Heart right ventricle (tissue), 16 donors: Measurements from ENCODE around the gene ABI3. TPM values are rescaled to one million over a fixed set of nuclear protein-coding genes. Genes with fewer than 3 reads are reported as not detected.

ENCODE experiments used
- ATAC-seq, 8 donors: fragments of 200-7000 bp; cut with Tn5 transposase; one replicate each; pipeline ENCODE4 v1.9.1; 2020; ENCODE audit warnings: mild to moderate bottlenecking in 8 of 8, moderate library complexity in 8 of 8, moderate number of reproducible peaks in 1 of 8
- DNase-seq, 2 donors: peaks; one replicate each; pipeline ENCODE4 v3.0.0-alpha.2; 2020
- H3K27ac ChIP-seq, 10 donors: fragments of 200-600 bp; sonication (generic) in 2 of 10; one replicate each; pipeline versions ENCODE4 v1.5.0 to v1.8.0; 2020 to 2022; ENCODE audit warnings: mild to moderate bottlenecking in 3 of 10
- H3K27me3 ChIP-seq, 7 donors: fragments of 200-600 bp; one replicate each; pipeline ENCODE4 v1.8.0; 2021 to 2022; ENCODE audit warnings: mild to moderate bottlenecking in 2 of 7
- H3K36me3 ChIP-seq, 9 donors: fragments of 200-600 bp; sonication (generic) in 1 of 9; one replicate each; pipeline versions ENCODE4 v1.5.0 to v1.8.0; 2020 to 2022; ENCODE audit warnings: mild to moderate bottlenecking in 2 of 9
- H3K4me1 ChIP-seq, 9 donors: fragments of 200-600 bp; sonication (generic) in 1 of 9; one replicate each; pipeline versions ENCODE4 v1.5.0 to v1.8.0; 2020 to 2022; ENCODE audit warnings: mild to moderate bottlenecking in 4 of 9
- H3K4me3 ChIP-seq, 10 donors: fragments of 200-600 bp; sonication (generic) in 2 of 10; one replicate each; pipeline versions ENCODE4 v1.5.0 to v1.8.0; 2020 to 2022; ENCODE audit warnings: mild to moderate bottlenecking in 7 of 10, moderate library complexity in 2 of 10
- H3K9me3 ChIP-seq, 11 donors: fragments of 200-600 bp in 10 of 11; sonication (generic) in 2 of 11; one replicate each; pipeline versions ENCODE4 v1.5.0 to v1.8.0; 2013 to 2022; ENCODE audit warnings: mild to moderate bottlenecking in 2 of 11, control low read depth in 1 of 11, moderate library complexity in 1 of 11
- WGBS, 2 donors: extraction: QIAGEN DNeasy Blood & Tissue Kit; methylation state at CpG; one replicate each; pipeline ENCODE4 v1.1.7; 2013; ENCODE audit warnings: inconsistent platforms in 1 of 2; 5-methylcytosine and 5-hydroxymethylcytosine counted together
- intact Hi-C, 10 donors: fragments of 100-400 bp; cut with DNase I; formaldehyde crosslinking; loops; one replicate each; pipeline versions ENCODE4 v1.11.1 to v1.14.2; 2022
- polyA plus RNA-seq, 2 donors: library from polyadenylated mRNA; stranded (reverse); fragments of 200-250 nt; gene quantifications; one replicate each; pipeline ENCODE4 v1.2.3, GENCODE V29; 2013
- total RNA-seq, 10 donors: library from RNA; stranded (reverse); fragmentation: NEBNext Ultra II Directional in 3 of 10; extraction: Animal tissue kit (Norgen Biotek cat#: 25700) in 3 of 10; gene quantifications; one replicate each; pipeline versions ENCODE4 v1.2.1 to v1.2.4, GENCODE V29; 2021 to 2023
- TF ChIP-seq, protein P1 (sequence below), 9 donors: fragments of 200-600 bp; sonication (generic) in 2 of 9; IDR thresholded peaks; one replicate each; pipeline versions ENCODE4 v1.5.0 to v1.8.0; 2021 to 2022; ENCODE audit warnings: antibody characterized with exemption in 9 of 9, mild to moderate bottlenecking in 5 of 9, moderate library complexity in 1 of 9
- donor health status: Arrhythmogenic right ventricular cardiomyopathy.
- donor health status: ischemic (EF 13 %, LVEDD 7.1; RV severe dilation, severe dysfunction).
- donor health status: healthy with polysubstance abuse.
- donor health status: DM: no; HTN: yes; CAD: no.
- donor health status: DM: no; HTN: no; CAD: no.
- donor health status: ischemic (EF 25% LVEDD 6.9; RV normal size, moderate dysfunction).
- donor health status: ischemic (EF 25% LVEDD 5.7; RV mildly dilated, moderate dysfunction).
- donor health status: healthy.
- donor health status: DM: yes; HTN: yes; CAD: no.
- donor health status: Ischemic cardiomyopathy.
- donor health status: ischemic (EF 35%, LVEDD 5.7; RV mildly dilated, moderate dysfunction).
- donor health status: nonischemic (EF 11% LVEDD 7.7; RV severe dilation, severe dysfunction).
- donor health status: DM: yes; HTN: yes; CAD: no.
- donor health status: PGD.
- donor health status: ischemic (EF 29% LVEDD 5.4; RV normal size, mild dysfunction).
- donor health status: nonischemic (EF 23%, LVEDD 6.1; RV moderate dilation, normal function).

Gene ABI3
- total and polyA plus RNA-seq, 12 donors, result 2.3 to 10.8 (median 5.1) TPM

DNA sequence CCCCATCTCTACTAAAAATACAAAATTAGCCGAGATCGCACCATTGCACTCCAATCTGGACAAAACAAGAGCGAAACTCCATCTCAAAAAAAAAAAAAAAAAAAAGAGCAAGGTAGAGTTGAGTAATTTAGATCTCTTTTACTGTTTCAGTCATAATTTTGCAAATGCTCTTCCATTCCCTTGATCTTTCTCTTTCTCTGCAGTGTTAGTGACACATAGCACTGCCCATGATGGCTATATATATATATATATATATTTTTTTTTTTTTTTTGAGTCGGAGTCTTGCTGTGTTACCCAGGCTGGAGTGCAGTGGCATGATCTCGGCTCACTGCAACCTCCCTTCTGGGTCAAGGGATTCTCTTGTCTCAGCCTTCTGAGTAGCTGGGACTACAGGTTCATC is 32.3 kb downstream of the ABI3 start:
- no peaks in the 10 kb centered on the region for H3K4me1 ChIP-seq
- DNase-seq, result no peak
- no peak for ATAC-seq
- no peak overlapping the region for H3K4me3 ChIP-seq
- intact Hi-C loops, result no loop called here
- 93 to 99% methylated on average over 5 of the region's 5 CpGs for WGBS, 2 donors
- H3K9me3 ChIP-seq, result no peaks in the 10 kb centered on the region
- H3K27me3 ChIP-seq, result no peaks in the 10 kb centered on the region
- TF ChIP-seq, protein P1, sequence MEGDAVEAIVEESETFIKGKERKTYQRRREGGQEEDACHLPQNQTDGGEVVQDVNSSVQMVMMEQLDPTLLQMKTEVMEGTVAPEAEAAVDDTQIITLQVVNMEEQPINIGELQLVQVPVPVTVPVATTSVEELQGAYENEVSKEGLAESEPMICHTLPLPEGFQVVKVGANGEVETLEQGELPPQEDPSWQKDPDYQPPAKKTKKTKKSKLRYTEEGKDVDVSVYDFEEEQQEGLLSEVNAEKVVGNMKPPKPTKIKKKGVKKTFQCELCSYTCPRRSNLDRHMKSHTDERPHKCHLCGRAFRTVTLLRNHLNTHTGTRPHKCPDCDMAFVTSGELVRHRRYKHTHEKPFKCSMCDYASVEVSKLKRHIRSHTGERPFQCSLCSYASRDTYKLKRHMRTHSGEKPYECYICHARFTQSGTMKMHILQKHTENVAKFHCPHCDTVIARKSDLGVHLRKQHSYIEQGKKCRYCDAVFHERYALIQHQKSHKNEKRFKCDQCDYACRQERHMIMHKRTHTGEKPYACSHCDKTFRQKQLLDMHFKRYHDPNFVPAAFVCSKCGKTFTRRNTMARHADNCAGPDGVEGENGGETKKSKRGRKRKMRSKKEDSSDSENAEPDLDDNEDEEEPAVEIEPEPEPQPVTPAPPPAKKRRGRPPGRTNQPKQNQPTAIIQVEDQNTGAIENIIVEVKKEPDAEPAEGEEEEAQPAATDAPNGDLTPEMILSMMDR (IDR thresholded peaks at IDR 0.05), result no peak
- H3K27ac ChIP-seq, result no peak overlapping the region
- no peaks in the 10 kb centered on the region for H3K36me3 ChIP-seq

DNA sequence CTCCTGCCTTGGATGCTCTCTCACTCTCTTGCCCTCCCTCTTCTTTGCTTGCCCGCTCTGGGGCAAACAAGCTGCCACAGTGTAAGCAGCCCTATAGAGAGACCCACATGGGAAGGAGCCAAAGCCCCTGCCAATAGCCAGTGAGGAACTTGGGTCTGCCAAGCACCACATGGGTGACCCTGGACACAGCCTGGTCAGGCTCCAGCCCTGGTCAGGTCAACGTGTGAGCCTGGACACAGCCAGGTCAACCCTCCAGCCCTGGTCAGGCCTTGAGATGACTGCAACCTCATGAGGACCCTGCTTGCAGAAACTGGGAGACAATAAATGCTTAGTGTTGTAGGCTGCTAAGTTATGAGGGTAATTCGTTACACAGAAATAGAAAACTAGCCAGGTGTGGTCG is 34.3 kb downstream of the ABI3 start:
- no peak overlapping the region for H3K4me3 ChIP-seq
- H3K36me3 ChIP-seq, result no peaks in the 10 kb centered on the region
- 91 to 93% methylated on average over 4 of the region's 4 CpGs for WGBS, 2 donors
- H3K27ac ChIP-seq, result no peak overlapping the region
- no peaks in the 10 kb centered on the region for H3K9me3 ChIP-seq
- peaks cover 4 to 12% (median 9%) of the 10 kb centered on the region in 9 donors for H3K4me1 ChIP-seq
- DNase-seq, result no peak
- H3K27me3 ChIP-seq, result no peaks in the 10 kb centered on the region
- intact Hi-C loops, result no loop called here
- TF ChIP-seq, protein P1 (IDR thresholded peaks at IDR 0.05), result no peak
- ATAC-seq, result no peak

DNA sequence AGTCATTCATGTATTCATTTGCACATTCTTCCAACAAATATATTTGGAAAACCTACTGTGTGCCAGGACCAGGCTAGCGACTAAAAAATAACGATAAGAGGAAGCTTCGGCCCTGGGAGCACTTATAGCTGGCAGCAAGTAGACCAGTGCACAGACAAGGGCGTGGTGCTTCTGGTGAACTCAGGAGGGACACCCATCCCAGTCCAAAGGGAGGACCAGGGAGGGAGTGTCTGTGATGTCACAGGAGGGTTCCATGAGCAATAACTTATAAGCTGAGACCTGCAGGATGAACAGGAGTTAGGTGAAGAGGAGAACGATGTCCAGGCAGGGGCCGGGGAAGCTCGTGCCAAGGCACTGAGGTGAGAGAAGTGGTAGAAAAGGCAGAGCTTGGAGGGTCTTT is 37.4 kb downstream of the ABI3 start:
- Histone ChIP-seq H3K4me3 (no peak overlapping the region), H3K27ac (no peak overlapping the region), H3K36me3 (no peaks in the 10 kb centered on the region), H3K9me3 (no peaks in the 10 kb centered on the region), H3K27me3 (no peaks in the 10 kb centered on the region), H3K4me1 (peaks cover 6 to 19% (median 9%) of the 10 kb centered on the region in 9 donors)
- WGBS, 2 donors, result 87 to 89% methylated on average over 7 of the region's 7 CpGs
- ATAC-seq (no peak), DNase-seq (no peak)
- TF ChIP-seq, protein P1 (IDR thresholded peaks at IDR 0.05), result no peak
- intact Hi-C loops, result no loop called here

DNA sequence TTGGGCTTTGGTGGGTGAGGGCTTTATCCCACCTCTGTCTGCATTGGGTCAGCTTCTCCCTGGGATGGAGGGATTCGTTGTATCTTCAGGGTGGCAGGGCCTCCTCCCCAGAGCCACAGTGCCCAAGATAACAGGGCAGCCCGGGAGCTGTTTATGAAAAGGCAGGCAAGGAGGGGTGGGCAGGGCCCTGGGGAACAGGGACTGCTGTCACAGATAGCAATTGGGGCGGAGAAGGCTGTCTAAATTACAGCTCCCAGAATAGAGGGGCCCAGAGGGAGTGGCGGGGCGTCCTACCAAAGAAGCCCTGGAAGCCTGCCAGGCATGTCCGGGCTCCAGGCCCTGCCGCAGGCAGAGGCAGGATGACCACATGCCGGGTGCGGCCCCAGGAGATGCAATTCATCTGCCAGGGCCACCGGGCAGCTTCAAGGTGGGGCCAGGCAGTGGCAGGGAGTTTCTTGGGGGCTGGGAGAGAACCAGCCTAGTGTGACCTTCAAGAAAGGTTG is 38.8 kb downstream of the ABI3 start:
- Histone ChIP-seq H3K4me1 (peaks cover 6 to 19% (median 9%) of the 10 kb centered on the region in 9 donors), H3K9me3 (no peaks in the 10 kb centered on the region), H3K4me3 (no peak overlapping the region), H3K27ac (peak overlapping the region in 3 of 10 donors; percentile 38 to 58 (median 55)), H3K36me3 (no peaks in the 10 kb centered on the region), H3K27me3 (no peaks in the 10 kb centered on the region)
- TF ChIP-seq, protein P1 (IDR thresholded peaks at IDR 0.05), result no peak
- WGBS, 2 donors, result 12 to 14% methylated on average over 10 of the region's 10 CpGs
- intact Hi-C loops, result no loop called here
- ATAC-seq (peak; percentile 68 to 97 (median 92)), DNase-seq (peak; percentile 60 to 76)
